Naive thymus-derived CD8-positive, alpha-beta T cell (primary cell): ENCODE results near the gene INHBC. TPM values are rescaled to one million over a fixed set of nuclear protein-coding genes. Genes with fewer than 3 reads are reported as not detected.

Experiments used
- ATAC-seq, 2 donors: fragments of 150-1000 bp; cut with Tn5 transposase in 1 of 2; sonication (Bioruptor Pico), chemical (Tn5 transposase) in 1 of 2; 1 replicate in 1 of 2; 2 replicates in 1 of 2; pipeline ENCODE4 v1.10.0; 2021; ENCODE audit warnings: mild to moderate bottlenecking in 2 of 2, moderate library complexity in 2 of 2
- POLR2A ChIA-PET: fragments of 350-600 bp; sonication (Branson Sonifier 250); formaldehyde crosslinking; loops from one replicate; lab custom pipeline; 2021; ENCODE audit warnings: antibody characterized with exemption; lab: Charles Lee
- DNase-seq, 10 donors: peaks; one replicate each; pipeline versions ENCODE4 v3.0.0 to v3.0.0-alpha.2; 2020 to 2022
- H3K27ac Mint-ChIP-seq, 10 donors: one replicate each; pipeline ENCODE4 v1.8.0; 2020 to 2022; ENCODE audit warnings: mild to moderate bottlenecking in 10 of 10, mixed read lengths in 10 of 10, moderate library complexity in 4 of 10, inconsistent platforms in 1 of 10
- H3K27me3 Mint-ChIP-seq, 5 donors: one replicate each; pipeline ENCODE4 v1.8.0; 2021 to 2022; ENCODE audit warnings: mixed read lengths in 5 of 5
- H3K36me3 Mint-ChIP-seq, 3 donors: one replicate each; pipeline ENCODE4 v1.8.0; 2020 to 2022; ENCODE audit warnings: mixed read lengths in 3 of 3, mild to moderate bottlenecking in 2 of 3, inconsistent platforms in 1 of 3
- H3K4me1 Mint-ChIP-seq, 4 donors: one replicate each; pipeline ENCODE4 v1.8.0; 2021 to 2022; ENCODE audit warnings: mixed read lengths in 4 of 4
- H3K4me3 Mint-ChIP-seq, 10 donors: one replicate each; pipeline ENCODE4 v1.8.0; 2020 to 2022; ENCODE audit warnings: mild to moderate bottlenecking in 10 of 10, mixed read lengths in 10 of 10, moderate library complexity in 6 of 10, inconsistent platforms in 1 of 10
- H3K9me3 Mint-ChIP-seq, 9 donors: one replicate each; pipeline ENCODE4 v1.8.0; 2020 to 2022; ENCODE audit warnings: mixed read lengths in 9 of 9, mild to moderate bottlenecking in 3 of 9, inconsistent platforms in 1 of 9, moderate library complexity in 1 of 9
- polyA plus RNA-seq, 3 donors: library from polyadenylated mRNA; unstranded; fragments of 300-500 nt; fragmentation: Illumina TruSeq; gene quantifications; one replicate each; pipeline ENCODE4 v1.2.3, GENCODE V29; 2021
- total RNA-seq, 8 experiments: library from RNA in 2 of 8; stranded (reverse) in 2 of 8; gene quantifications; one replicate each; pipeline ENCODE4 v1.2.3 and lab custom pipeline; 2021 to 2026

The INHBC gene
- total and polyA plus RNA-seq, 5 experiments from 2014 or later = 0.18 to 0.19 TPM; not detected in 3

DNA sequence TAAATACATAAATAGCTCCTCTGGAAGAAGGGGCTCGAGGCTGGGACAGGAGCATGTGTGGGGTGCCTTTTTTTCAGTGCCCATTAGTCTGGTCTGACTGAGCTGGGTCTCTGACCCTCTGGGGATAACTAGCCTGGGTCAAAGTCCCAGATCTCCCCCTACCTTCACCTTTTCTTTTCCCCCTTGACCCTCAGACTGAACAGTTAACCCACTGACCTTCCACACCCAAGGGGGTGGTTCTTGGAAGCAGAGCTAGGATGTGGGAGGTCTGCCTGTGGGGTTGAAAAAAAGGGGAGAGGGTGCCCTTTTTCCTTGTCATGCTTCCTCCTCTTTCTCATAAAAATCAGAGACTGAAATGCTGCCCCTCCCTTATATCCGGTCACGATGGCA, 24.1 kb downstream of the INHBC start:
- H3K27me3 Mint-ChIP-seq = peaks cover 0 to 3% (median 0%) of the 10 kb centered on the region in 5 donors
- POLR2A ChIA-PET = interaction anchor here (0.5 to 7.5 kb wide), 18 partner anchors 11 to 906 kb away, joined by 3 to 133 read pairs (median 4); partner anchors contain the start of genes ARHGAP9, ARHGEF25, B4GALNT1 and DDIT3
- H3K9me3 Mint-ChIP-seq = no peaks in the 10 kb centered on the region
- H3K27ac Mint-ChIP-seq = peak overlapping the region; percentile 92 to 99 (median 97)
- DNase-seq (no peak), ATAC-seq (no peak)
- H3K4me3 Mint-ChIP-seq = peak overlapping the region; percentile 80 to 99 (median 96)
- H3K4me1 Mint-ChIP-seq = peaks cover 32 to 64% (median 44%) of the 10 kb centered on the region in 4 donors
- no peaks in the 10 kb centered on the region for H3K36me3 Mint-ChIP-seq

DNA sequence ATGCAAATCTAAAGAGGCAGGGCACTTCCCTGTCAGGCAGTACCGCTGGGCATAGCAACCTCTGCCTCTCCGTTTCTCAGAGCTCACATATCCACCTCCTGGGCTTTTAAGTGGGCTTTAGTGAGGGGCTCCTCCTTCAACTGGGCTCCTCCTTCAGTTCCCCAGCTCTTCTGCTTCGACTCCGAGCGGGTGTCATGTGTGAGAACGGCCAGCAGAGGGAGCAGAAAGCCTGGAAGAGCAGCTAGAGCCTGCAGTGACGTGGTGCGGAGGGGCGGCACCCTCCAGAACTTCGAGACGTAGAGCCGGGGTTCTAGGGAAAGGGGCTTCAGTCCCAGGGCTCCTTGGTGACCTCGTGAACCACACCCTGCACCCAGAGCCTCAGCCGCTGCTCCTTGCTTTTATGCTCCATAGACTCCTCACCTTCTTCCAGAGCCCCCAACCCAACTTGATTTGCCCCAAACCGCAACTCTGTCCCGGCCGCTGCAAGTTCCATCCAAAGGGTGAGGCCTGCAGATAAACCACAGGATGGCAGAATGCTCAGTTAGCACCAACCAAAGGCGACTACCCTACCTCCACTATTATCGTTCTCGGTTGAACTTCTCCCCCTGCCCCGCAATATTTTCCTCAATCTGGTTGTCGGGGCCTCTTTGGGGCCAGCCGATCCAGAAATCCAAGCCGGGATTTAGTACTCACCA, 24.6 kb downstream of the INHBC start:
- H3K4me3 Mint-ChIP-seq = peak overlapping the region; percentile 80 to 99 (median 96)
- no peaks in the 10 kb centered on the region for H3K36me3 Mint-ChIP-seq
- peaks cover 0 to 3% (median 0%) of the 10 kb centered on the region in 5 donors for H3K27me3 Mint-ChIP-seq
- DNase-seq (peak; percentile 82 to 98 (median 96)), ATAC-seq (peak; percentile 71 to 88)
- POLR2A ChIA-PET = interaction anchor here (0.6 to 7.5 kb wide), 16 partner anchors 11 to 347 kb away, joined by 3 to 133 read pairs (median 4); partner anchors contain the start of genes ARHGAP9, ARHGEF25, B4GALNT1 and DDIT3
- H3K9me3 Mint-ChIP-seq = no peaks in the 10 kb centered on the region
- H3K4me1 Mint-ChIP-seq = peaks cover 32 to 64% (median 44%) of the 10 kb centered on the region in 4 donors
- H3K27ac Mint-ChIP-seq = peak overlapping the region; percentile 92 to 99 (median 97)

DNA sequence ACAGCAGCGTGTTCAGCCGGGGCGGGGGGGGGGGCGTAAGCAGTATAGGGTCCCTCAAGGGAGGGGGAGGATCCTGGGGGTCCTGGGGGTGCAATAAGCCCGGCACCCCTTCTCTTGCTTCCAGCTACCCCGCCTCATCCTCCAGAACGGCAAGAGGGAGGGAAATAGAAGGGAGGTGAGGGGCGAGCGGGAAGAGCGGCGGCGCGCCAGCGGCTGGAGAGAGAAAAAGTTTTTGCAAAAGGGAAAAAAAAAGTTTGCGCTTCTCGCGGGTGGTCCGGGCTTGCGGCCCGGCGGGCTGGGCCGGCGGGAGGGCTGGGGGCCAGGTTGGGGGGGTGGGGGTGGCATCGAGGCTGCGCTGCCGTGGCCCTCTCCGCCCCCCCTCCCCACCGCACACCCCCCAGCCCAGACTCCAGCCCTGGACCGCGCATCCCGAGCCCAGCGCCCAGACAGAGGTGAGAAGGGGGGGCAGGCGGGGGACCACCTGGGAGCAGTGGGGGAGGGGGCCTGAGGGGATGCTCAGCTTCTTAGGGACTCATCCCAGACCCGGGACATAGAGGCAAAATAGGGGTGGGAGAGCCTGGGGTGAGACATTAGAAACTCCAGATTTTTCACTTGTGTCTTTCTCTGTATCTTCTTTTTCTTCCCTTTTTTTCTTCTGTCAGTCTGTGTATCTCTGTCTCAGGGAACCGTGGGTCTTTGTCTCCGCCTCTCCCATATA, 25.3 kb downstream of the INHBC start, which contains the start of gene GLI1:
TSS of gene GLI1 (plus strand) at position 36 of the 718 bp plus-strand sequence. CDS start 3,907 bp downstream, outside the sequence.
- ATAC-seq = no peak
- POLR2A ChIA-PET = interaction anchor here (0.6 to 7.5 kb wide), 9 partner anchors 10 to 349 kb away, joined by 3 to 133 read pairs (median 10); partner anchors contain the start of genes ARHGAP9, DDIT3 and STAT6

DNA sequence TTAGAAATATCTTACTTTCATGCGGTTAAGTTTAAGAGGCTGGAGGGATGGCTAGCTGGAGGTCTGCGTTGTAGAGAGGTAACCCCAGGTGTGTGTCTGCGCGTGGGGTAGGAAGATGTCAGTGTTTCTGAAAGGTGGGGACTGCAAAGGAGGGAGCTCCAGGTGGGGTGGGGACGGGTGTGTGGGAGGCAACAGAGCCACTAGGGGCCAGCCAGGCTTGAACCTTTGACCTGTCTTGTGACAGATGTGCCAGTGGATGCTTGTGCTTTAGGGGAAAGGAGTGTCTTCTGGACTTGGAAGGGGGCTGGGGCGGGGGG, 25.8 kb downstream of the INHBC start:
- H3K4me1 Mint-ChIP-seq = peaks cover 32 to 63% (median 46%) of the 10 kb centered on the region in 4 donors
- peak in 5 of 10 donors; percentile 31 to 71 (median 40) for DNase-seq
- ATAC-seq = no peak

More for the DNA sequence above, 25.3 kb downstream of the INHBC start, which contains the start of gene GLI1:
- no peaks in the 10 kb centered on the region for H3K9me3 Mint-ChIP-seq
- peaks cover 0 to 3% (median 0%) of the 10 kb centered on the region in 5 donors for H3K27me3 Mint-ChIP-seq
- H3K4me1 Mint-ChIP-seq = peaks cover 32 to 64% (median 46%) of the 10 kb centered on the region in 4 donors
- DNase-seq = no peak
- H3K4me3 Mint-ChIP-seq = peak within 1 kb of the TSS; percentile 80 to 99 (median 96)
- no peaks in the 10 kb centered on the region for H3K36me3 Mint-ChIP-seq
- H3K27ac Mint-ChIP-seq = peak within 1 kb of the TSS; percentile 92 to 99 (median 97)

DNA sequence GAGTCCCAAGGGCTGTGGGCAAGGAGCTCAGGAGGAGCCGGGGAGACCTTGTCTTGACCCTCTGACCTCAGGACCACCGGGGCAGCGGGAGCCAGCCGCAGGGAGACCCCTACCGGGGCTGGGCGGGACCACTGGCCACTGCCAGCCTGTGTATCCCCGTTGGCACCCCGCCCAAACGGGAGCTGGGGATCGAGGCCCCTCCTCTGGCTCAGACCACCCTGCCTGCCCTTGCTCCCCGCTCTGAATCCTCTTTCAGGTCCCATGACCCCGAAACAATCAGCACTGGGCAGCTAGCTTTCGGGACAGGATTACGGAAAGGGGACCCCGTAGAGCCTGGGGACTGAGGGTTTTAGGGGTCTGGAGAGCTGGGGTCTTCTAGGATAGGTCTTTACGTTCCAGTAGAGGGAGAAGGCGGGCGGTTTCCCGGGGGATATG, 26.3 kb downstream of the INHBC start:
- peaks cover 33 to 63% (median 42%) of the 10 kb centered on the region in 4 donors for H3K4me1 Mint-ChIP-seq
- H3K4me3 Mint-ChIP-seq = peak overlapping the region; percentile 80 to 95 (median 88)
- H3K36me3 Mint-ChIP-seq = no peaks in the 10 kb centered on the region
- H3K27ac Mint-ChIP-seq = peak overlapping the region in 2 of 10 donors; percentile 49 to 81
- no peaks in the 10 kb centered on the region for H3K9me3 Mint-ChIP-seq
- POLR2A ChIA-PET = interaction anchor here (0.8 to 7.5 kb wide), 5 partner anchors 9 to 59 kb away, joined by 5 to 133 read pairs (median 21); partner anchors contain the start of genes ARHGAP9 and DDIT3
- no peak for DNase-seq
- H3K27me3 Mint-ChIP-seq = peaks cover 0 to 3% (median 0%) of the 10 kb centered on the region in 5 donors
- ATAC-seq = no peak

More for the DNA sequence above, 25.8 kb downstream of the INHBC start:
- POLR2A ChIA-PET = interaction anchor here (1.2 to 7.5 kb wide), 4 partner anchors 13 to 59 kb away, joined by 7 to 133 read pairs (median 23); partner anchors contain the start of genes ARHGAP9 and DDIT3
- H3K9me3 Mint-ChIP-seq = no peaks in the 10 kb centered on the region
- H3K36me3 Mint-ChIP-seq = no peaks in the 10 kb centered on the region
- H3K4me3 Mint-ChIP-seq = peak overlapping the region; percentile 79 to 94 (median 89)
- peaks cover 0 to 3% (median 0%) of the 10 kb centered on the region in 5 donors for H3K27me3 Mint-ChIP-seq
- H3K27ac Mint-ChIP-seq = peak overlapping the region in 9 of 10 donors; percentile 45 to 95 (median 85)

DNA sequence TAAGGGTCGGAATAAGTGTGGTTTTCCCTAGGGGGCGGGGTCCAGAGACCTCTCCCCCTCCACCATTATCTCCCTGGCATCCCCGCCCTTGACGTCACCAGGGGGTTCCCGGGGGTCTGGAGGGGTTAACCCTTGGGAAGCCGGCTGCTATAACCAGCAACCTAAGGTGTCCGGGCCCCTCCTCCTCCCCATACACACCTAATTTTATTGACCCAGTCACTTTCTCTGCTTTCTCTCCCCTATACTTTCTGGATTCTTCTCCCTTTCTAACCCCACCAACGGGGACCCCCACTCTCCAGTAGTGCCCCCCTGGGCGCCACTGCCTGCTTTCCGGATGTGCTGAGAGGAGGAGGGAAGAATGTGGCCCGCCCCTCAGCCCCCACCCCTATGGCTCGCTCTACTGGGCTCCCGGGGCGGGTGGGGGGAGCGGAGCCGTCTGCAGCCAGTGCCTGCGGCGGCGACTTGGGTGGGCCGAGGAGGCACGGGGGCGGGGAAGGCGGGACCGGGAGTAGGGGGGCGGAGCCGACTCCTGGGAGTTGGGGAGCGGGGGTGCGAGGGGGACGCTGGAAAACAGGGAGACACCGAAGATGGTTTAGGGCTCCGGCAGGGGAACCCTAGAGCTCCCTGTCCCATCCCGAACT, 26.8 kb downstream of the INHBC start:
- peak in 7 of 10 donors; percentile 16 to 72 (median 36) for DNase-seq
- Mint-ChIP-seq H3K36me3 (no peaks in the 10 kb centered on the region), H3K27ac (peak overlapping the region in 8 of 10 donors; percentile 71 to 93 (median 80))

DNA sequence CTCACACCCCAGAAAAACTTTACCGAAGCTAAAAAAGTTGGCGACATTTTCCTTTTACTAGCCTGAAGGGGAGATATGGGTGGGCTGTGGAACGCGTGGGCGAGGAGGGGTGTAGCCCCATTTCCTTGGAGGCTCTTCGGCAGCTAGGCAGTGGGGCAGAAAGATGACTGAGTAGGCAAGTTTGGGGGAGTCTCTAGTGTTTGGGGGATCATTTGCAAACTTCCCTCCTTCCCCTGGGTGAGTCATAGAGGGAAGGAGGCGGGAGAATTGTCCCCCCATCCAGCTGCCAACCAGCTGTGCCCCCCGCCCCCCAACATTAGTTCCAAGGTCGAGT, 27.3 kb downstream of the INHBC start:
- H3K27me3 Mint-ChIP-seq = peaks cover 0 to 3% (median 0%) of the 10 kb centered on the region in 5 donors
- no peak for ATAC-seq
- peak overlapping the region in 9 of 10 donors; percentile 68 to 93 (median 76) for H3K27ac Mint-ChIP-seq
- POLR2A ChIA-PET = interaction anchor here (0.5 to 7.5 kb wide), 12 partner anchors 8 to 159 kb away, joined by 3 to 133 read pairs (median 4); partner anchors contain the start of genes ARHGAP9 and MARS1
- H3K36me3 Mint-ChIP-seq = no peaks in the 10 kb centered on the region
- peak in 3 of 10 donors; percentile 33 to 39 (median 37) for DNase-seq
- no peaks in the 10 kb centered on the region for H3K9me3 Mint-ChIP-seq
- H3K4me3 Mint-ChIP-seq = peak overlapping the region; percentile 80 to 96 (median 88)
- H3K4me1 Mint-ChIP-seq = peaks cover 31 to 58% (median 40%) of the 10 kb centered on the region in 4 donors

More for the DNA sequence above, 26.8 kb downstream of the INHBC start:
- Mint-ChIP-seq H3K9me3 (no peaks in the 10 kb centered on the region), H3K4me1 (peaks cover 31 to 61% (median 39%) of the 10 kb centered on the region in 4 donors), H3K4me3 (peak overlapping the region; percentile 80 to 96 (median 88)), H3K27me3 (peaks cover 0 to 3% (median 0%) of the 10 kb centered on the region in 5 donors)
- peak in 1 of 2 donors; percentile 7 for ATAC-seq
- POLR2A ChIA-PET = interaction anchor here (0.8 to 7.5 kb wide), 9 partner anchors 8 to 60 kb away, joined by 3 to 133 read pairs (median 6); partner anchors contain the start of genes ARHGAP9, DDIT3 and MARS1

DNA sequence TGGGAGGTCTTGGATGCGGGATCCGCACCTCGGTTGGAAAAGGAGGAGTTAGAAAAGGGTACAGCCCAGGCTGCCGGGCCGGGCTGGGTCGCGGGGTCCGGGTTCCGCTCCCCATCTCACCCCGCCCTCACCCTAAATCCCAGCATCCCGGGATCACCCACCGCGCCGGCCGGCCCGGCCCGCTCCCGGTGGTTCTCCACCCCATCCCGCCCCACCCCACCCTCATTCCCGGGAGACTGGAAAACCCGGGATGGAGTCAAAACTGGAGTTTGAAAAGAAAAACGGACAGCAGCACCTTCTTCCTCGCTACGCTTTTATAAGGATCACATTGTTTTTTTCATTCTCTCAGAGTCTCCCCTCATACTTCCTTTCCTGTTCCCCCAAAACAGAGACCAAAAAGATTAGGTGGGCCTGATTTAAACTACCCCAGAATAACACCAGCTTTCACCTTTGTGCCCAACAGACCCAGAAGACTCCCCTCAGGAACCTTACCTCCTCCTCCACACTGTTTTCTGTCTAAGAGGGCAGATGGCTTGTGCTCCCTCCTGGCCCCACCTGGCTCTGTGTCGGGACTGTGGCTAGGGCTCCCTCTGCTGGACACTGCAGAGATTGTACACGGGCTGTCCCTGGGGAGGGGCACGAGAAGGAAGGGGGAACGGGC, 27.8 kb downstream of the INHBC start:
- POLR2A ChIA-PET = interaction anchor here (0.5 to 7.5 kb wide), 11 partner anchors 11 to 159 kb away, joined by 3 to 133 read pairs (median 4); partner anchors contain the start of genes ARHGAP9 and MARS1
- peaks cover 0 to 3% (median 0%) of the 10 kb centered on the region in 5 donors for H3K27me3 Mint-ChIP-seq
- peak; percentile 63 to 66 for ATAC-seq
- H3K36me3 Mint-ChIP-seq = peaks cover 0 to 3% (median 0%) of the 10 kb centered on the region in 3 donors
- H3K4me3 Mint-ChIP-seq = peak overlapping the region; percentile 80 to 96 (median 90)
- DNase-seq = peak; percentile 78 to 93 (median 88)
- H3K9me3 Mint-ChIP-seq = no peaks in the 10 kb centered on the region
- H3K4me1 Mint-ChIP-seq = peaks cover 31 to 58% (median 43%) of the 10 kb centered on the region in 4 donors
- peak overlapping the region; percentile 52 to 93 (median 87) for H3K27ac Mint-ChIP-seq

DNA sequence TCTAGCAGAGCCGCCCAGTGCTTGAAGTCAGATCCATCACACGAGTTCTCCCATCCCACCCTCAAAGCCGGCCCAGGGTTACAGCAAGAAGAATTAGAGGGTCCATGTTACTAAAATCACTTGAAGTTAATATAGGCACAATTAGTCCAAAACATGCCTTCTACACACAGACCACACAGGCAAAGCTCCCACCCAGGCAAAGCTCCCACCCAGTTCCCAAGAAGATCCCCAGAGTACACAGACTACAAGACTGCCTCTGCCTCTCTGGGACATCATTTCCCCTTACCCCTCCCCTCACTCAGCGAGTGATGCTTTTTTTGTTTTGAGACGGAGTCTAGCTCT, 28.3 kb downstream of the INHBC start:
- H3K36me3 Mint-ChIP-seq = peaks cover 0 to 8% (median 3%) of the 10 kb centered on the region in 3 donors
- peak overlapping the region; percentile 80 to 96 (median 90) for H3K4me3 Mint-ChIP-seq
- H3K27ac Mint-ChIP-seq = peak overlapping the region in 9 of 10 donors; percentile 52 to 93 (median 86)
- H3K27me3 Mint-ChIP-seq = peaks cover 0 to 3% (median 0%) of the 10 kb centered on the region in 5 donors
- H3K9me3 Mint-ChIP-seq = no peaks in the 10 kb centered on the region
- DNase-seq (no peak), ATAC-seq (no peak)
- POLR2A ChIA-PET = interaction anchor here (1.0 to 7.5 kb wide), 5 partner anchors 11 to 158 kb away, joined by 3 to 133 read pairs (median 5); partner anchors contain the start of genes ARHGAP9 and DDIT3
- H3K4me1 Mint-ChIP-seq = peaks cover 35 to 60% (median 44%) of the 10 kb centered on the region in 4 donors

DNA sequence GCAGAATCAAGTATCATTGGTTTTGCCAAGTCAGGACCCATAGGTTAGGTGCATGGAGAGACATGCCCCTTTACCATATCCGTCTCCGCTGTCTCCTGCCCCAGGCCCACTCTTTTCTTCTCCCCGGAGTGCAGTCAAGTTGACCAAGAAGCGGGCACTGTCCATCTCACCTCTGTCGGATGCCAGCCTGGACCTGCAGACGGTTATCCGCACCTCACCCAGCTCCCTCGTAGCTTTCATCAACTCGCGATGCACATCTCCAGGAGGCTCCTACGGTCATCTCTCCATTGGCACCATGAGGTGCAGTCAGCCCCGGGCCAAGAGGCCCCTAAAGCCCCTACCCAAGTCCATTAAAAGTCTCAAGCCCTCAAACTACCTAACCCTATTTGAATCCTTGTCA, 30.0 kb downstream of the INHBC start:
- DNase-seq (no peak), ATAC-seq (no peak)
- peaks cover 30 to 56% (median 39%) of the 10 kb centered on the region in 4 donors for H3K4me1 Mint-ChIP-seq
- H3K27ac Mint-ChIP-seq = peak overlapping the region in 5 of 10 donors; percentile 43 to 68 (median 63)
- no peak overlapping the region for H3K4me3 Mint-ChIP-seq
- no peaks in the 10 kb centered on the region for H3K9me3 Mint-ChIP-seq
- POLR2A ChIA-PET = interaction anchor here (2.1 to 7.5 kb wide), 2 partner anchors 15 to 55 kb away, joined by 5 to 133 read pairs; partner anchors contain the start of genes ARHGAP9 and DDIT3
- peaks cover 0 to 22% (median 5%) of the 10 kb centered on the region in 3 donors for H3K36me3 Mint-ChIP-seq
- peaks cover 0 to 3% (median 0%) of the 10 kb centered on the region in 5 donors for H3K27me3 Mint-ChIP-seq
